SW480 (cell line): ENCODE measurements around the gene AMOT.
A peak's percentile ranks its signal among the peaks of the same experiment; 100 is the strongest.

Source experiments
- DNase-seq: peaks from one replicate; pipeline ENCODE4 v3.0.0-alpha.2; 2016; ENCODE audit warnings: low spot score

Gene AMOT

DNA sequence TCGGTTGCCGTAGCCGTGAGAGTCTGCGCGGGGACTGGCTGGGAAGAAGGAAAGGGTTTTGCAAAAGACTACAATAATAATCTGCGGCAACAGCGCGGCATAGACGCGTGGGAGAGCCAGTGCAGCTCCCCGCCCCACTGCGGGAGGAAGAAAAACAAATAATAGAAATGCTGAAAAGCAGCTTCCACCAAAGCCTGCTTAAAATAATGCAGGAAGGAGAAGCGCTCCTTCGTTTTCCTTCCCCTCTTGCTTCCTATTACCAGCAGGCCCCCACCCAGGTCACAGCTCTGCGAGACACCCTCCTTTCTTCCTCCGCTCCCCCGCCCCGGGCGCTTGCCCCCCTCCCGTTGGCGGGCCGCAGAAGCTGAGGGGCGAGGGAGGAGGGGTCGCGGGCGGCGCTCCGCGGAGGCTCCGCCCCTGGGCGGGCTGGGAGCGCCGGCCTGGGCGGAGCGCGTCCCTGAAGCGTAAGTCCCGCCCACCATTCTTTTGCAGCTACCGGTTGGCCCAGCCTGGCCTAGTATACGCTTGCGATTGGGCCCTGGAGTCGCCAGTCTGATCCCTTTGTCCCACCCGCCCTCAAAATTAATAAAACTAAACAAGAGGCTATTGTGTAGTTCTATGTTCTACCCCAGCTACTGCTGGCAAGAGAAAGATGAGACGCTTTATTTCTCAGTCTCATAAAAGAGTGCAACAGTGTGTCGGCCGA is 636 bp upstream of the AMOT start:
- peak; percentile 93 for DNase-seq

DNA sequence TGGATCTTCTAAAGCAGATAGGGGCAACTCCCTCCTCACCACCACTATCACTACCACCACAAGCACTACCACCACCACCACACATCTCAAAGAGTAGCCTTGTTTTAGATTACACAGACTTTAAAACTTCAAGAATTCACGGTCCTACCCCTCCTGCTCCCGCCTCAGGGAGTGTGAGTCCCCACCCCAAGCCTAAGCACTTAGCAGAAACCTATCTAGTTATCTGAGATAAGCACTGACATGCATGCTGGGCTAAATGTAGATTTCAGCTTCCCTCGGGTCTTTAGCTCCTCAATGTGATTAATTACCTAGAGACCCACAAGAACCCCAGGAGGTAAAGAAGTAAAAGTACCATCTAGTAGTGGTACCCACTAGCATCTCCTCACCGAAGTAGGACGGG is 775 bp downstream of the AMOT start:
- DNase-seq = no peak

DNA sequence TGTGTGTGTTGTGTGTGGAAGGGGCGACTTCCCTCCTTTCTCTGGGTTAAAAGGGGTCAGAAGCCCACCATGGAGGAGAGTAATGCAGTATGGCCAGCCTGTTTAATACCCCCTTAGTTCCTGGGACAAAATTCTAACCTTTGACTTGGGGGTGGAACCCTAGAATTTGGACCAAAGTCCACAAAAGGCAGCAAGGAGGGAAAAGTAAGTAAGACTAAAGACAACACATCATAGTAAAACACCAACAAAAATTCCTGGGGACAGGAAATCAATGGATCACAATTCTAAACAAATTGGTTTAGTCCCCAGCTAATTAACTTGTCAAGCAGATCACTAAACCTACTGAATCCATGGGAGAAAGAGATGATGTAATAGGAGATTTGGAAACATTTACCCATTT is 3.1 kb downstream of the AMOT start:
- DNase-seq = no peak

DNA sequence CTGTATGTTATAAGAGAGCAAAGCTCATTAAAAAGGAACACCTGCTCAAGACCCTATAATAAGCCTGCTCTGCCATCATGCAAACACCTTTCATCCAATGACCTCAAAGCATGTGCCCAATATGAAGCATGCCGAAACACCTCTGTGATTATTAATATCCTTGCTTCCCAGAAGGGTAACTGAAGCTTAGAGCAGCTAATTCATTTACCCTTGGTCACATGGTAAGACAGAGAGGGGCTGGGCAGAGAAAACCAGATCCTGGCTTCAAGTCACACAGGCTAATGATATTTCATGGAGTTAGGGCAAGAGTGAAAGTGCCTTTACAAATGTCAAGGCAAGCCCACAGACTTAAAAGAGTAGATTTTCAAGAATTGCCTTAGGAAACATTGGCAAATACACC is 5.6 kb downstream of the AMOT start:
- DNase-seq = no peak

DNA sequence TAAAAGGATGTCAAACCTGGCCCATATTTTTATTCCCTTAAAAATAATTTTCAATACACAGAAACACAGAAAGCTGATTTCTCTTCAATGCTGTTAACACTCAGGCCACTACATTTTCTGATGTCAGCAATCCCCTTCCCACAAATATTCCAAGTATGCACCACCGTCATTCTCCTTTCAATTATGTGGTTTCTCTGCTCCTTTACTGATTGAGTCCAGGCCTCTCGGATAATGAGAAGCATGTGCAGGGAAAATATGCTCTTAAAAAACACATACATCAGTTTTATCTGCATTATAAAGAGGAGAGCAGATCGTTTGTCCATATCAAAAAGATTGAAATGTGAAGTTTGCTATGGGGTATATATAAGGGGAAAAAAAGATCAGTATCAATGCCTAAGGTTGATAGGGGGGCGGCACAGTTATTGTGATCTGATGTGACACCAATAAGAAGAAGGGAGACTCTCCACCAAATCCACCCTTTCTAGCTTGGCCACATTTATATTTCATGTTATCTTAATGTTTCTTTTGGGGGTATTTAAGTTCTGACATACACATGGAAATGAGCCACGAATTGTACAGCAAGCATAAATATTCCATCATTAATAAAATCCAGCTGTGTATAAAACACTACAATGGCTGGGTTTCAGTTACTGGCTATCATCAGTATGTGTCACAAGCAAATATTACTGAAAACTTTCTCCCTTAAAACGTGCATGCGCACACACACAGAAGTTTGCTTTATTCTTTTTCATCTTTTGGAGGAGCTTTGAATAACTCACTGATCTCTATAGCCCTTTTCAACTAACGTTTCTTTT is 6.4 kb downstream of the AMOT start:
- DNase-seq = peak; percentile 66

DNA sequence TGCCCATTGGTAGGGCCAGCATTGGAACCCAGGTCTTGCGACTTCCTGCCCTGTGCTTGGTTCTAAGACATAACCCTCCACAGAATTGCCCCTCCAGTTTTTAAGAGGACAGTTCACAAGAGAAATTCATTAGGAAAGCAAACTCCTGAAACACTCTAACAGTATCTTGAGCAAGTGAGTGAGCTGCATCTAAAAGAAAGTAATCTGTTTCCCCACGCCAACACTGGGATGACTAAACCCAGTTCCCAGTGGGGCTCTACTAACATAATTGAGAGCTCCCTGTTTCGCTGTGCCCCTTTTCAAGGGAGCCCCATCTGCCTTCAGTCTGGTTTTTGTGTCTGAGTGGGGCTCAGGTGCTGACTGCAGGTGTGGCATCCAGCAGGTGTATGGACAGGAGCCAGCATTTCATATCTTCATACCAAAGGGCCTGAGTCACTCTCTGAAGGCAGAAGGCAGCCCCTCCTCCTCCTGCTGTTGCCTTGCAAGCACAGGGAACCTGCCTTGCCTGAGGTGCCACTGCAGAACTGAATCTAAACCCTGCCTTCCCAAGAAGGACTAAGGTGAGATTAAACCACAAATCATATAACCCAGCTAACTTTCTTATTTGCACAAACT is 8.0 kb downstream of the AMOT start:
- peak; percentile 84 for DNase-seq

DNA sequence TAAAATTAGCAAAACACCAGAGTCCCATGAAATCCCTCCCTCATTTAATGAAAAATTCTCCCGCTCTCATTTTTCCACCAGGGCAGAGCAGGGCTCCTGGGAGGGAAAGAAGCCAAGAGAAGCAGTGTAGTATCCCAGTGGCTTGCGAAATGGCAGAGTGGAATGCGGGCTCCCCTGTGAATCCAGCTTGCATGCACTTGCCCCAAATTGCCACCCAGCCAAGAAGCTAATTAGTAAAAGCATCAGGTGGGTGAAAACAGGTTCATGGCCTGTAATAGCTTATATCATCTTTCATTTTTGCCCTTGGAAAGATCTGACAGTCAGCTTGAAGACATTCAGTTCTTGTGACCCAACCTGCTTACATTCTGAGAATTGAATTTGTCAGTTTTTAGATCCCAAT is 10.1 kb downstream of the AMOT start:
- DNase-seq = no peak

DNA sequence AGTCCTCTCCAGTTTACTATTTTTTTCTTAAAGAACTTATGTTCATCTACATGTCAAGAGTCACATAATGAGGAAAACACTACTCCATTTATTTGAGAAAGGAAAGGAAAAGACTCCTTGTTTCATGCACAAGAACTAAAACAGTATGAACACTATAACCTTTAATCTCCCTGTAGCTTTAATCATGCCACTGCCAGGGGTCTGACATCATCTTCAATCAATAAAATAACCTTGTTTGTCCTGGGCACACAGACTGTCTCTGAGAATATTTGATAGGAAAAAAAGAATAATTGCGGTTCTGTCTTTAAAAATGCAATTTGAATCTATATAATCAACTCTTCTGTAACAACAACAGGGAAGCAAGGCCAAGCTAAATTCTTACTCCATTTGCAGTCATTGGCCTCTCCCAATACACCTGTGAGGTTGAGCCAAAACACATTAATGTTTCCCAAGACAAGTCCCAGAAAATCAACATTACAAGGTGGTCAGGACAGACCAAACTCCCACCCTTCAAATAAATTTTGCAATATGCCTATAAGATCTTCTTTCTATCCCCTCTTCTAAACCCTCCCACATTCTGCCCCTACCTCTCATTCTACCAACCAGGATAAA is 13.2 kb downstream of the AMOT start:
- DNase-seq = no peak

DNA sequence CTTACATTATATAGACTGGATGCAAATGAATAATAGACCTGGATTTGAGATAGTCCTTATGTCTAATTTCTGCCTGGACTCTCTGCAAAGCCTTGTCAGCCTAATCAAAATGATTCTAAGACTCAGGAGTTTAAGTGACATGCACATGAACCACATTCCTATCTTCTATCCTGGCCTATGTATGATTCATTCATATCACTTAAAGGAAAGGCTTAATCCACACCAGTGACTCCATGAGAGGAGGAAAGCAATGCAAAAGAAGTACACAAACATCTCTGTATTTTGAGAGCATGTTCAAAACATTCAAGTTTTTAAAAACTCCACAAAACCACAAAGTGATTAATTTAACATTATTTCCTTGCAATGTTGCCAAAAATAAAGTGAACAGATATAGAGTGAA is 14.6 kb downstream of the AMOT start:
- DNase-seq = no peak

DNA sequence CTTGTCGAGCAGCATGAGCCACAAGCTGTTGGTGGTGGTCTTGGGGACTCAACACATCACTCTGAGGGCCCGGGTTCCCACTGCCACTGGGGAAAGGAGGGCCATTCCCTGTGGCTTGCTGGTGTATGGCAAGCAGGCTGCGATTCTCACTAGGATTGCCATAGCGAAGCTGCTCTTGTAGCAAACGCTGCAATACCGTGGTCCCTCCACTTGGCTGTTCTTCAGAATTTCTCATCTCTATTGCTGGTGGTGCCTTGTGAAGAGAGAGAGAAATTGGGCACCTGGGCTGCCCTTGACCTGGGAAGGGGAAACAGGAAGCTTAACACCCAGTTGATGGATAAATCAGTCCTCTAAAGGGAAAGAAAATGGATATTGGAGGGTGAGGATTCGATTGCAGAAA is 17.7 kb downstream of the AMOT start:
- no peak for DNase-seq

DNA sequence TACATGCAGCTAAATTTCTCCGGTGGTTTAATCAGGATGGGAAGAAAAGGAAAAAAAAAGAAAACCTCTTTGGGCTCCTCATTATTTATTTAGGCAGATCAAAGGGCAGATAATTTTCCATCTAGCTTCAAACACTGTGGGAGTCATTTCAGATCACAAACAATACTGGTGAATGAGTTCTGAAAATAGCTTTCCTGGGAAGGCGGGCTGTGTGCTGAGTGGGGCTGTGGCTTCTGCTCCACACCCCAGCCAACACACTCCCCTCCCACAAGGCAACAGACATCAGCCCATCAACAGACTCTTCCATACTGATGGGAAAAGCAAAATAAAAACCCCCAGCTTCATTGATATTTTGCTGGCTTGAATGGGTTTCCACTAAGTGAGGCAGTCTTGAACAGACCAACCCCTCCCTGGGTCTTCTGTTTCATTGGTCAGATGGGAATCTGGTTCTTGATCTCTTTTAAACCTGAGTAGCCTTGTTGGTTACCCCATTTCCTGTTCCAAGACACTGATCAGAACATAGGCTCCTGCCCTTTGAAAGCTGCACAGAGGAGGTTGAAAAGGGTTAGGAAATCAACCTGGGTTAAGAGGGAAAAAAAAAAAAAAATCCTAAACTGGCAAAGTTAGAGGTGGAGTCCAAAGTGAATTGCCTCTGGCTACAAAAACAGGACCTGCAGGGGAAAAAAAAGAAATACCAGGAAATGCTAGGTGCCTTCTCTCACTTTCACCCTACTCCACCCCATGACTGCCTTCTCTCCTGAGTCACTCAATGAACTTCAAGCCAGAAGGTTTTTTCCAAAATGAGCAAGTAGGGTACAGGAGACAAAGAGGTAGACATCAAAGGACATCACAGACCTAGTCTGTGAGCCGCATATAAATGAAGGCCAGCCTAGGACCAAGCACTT is 20.0 kb downstream of the AMOT start:
- peak; percentile 71 for DNase-seq

DNA sequence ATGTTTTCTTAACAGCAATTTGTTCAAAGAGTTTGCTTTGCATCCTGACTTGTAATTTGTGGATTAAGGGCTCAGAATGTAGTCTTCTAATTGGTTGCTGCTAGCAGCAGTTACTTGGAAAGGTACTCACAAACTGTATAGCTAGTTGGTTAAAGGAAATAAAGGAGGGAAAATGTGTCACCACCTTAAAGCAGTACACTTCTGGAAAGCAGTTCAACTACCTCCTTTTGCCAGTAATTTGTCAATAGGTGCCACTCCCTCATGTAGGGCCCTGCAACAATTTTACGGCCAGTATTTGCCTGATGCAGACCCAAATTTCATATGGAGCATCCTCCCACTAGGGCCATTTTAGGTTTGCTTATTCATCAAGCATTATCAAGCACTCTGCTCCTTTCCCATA is 20.8 kb downstream of the AMOT start:
- no peak for DNase-seq

DNA sequence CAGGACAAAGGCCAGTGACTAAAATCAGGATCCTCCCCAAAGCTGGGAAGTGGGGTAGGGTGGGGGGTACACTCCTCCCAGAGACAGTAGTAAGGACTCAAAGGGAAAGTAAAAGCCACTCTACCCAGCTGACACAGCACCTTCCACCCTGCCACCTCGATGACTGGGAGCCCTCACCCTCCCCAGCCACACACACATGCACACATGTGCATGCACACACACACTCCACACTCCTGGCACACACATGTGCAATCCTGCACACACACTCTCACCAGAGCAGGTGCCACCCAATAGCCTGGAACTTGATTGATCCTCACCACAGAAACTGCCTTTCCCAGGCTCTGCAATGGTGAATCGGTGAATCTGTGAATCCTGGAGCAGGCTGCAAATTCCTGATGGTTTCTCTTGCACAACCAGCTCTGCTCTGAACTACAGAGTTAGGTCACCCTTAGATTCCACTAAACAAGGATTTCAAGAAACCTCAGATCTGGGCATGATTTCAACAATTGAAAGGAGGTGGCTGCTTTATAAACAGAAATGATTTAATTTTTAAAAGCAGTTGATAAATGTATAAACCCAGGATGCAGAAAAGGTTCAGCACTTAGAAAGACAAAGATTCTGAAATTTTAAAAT is 21.5 kb downstream of the AMOT start:
- DNase-seq = peak; percentile 20

DNA sequence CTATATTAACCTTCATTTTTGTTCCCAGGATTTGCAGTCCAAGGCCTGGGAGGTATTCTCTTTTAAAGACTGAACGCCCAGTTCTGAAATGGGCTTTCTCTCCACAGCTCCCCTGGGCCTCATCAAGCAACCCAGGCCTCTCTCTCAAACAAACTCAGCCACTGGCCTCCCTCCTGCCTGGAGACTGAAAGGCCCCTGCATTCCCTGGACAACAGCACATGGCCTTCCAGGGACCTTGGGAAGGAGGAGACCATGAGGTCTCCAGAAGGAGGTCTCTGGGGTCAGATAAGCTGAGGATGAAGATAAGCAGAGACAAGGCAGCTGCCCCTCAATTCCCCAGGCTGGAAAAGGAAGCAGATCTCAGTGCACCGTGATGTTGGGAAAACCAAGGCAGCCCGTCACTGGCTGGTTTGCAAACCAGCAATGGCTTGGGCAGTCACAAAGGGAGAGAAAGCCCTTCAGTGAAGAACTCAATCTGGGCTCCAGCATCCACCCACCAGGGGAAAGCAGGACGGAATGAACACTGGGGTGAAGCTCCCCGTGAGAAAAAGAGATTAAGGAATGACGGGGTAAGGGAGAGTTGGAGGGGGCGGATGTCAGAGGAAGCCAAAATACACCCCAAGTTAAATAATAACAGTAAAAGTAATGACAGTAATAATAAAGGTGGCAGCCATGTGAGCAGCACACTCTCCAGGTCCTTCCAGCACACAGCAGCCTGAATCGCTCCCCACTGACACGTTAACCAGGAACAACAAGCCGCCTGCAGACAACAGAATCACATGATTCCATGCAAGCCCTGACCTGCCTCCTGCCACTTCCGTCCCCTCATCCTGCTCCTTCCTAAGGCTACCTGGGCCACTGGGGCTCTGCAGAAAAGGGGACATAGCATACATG is 22.3 kb downstream of the AMOT start:
- DNase-seq = peak; percentile 39

DNA sequence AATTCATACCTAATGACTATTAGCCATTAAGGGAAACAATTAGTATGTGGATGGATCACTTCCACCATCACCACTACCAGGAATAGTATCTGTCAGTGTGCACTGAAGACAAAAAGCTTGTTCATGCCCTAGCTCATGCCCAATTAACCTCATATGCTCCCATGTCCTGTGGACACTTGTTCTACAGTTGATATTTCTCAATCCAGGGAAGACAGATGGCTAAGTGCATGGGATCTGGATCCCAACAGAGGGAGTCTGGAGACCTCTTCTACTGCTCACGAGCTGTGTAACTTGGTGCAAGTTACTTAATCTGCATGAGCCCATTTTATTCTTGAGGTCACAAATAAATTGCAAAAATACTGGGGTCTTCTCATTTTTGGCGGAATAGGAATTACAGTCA is 23.7 kb downstream of the AMOT start:
- DNase-seq = no peak

DNA sequence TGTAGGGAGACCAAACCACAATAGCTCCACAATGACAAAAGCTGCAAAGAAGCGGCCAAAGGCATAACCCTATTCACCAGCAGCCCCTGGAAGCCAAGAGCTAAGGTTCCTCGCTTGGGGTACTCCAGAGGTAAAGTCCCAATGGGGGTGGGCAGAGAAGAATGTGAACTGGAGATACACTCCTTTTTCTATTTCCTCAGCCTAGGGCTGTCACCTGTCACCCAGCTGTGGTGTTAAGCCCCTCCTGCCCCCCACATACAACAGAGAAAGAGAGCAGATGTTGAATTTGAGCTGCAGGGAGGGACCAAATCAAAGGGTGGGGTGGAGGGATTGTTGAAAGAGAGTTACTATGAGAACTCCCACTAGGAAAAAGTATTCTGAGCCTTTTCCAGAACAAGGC is 26.1 kb downstream of the AMOT start:
- no peak for DNase-seq

DNA sequence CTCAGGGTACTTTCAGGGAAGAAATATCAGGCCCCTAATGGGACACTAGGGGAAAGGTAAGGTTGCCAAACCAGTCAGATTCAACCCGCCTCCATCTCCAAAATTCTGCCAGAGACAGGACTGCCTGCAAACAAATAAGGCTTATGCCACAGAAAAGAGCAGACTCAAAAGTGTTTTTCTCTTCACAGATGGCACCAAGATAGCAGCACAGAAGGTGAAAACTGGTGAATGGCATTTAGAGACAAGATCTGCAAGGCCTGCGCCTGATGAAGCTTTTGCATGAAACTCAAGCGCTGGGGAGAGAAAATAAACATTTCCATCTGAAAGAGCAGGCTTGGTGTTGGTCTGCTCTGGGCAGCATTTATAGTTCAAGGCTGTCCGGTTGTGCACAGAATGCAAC is 27.9 kb downstream of the AMOT start:
- DNase-seq = no peak

DNA sequence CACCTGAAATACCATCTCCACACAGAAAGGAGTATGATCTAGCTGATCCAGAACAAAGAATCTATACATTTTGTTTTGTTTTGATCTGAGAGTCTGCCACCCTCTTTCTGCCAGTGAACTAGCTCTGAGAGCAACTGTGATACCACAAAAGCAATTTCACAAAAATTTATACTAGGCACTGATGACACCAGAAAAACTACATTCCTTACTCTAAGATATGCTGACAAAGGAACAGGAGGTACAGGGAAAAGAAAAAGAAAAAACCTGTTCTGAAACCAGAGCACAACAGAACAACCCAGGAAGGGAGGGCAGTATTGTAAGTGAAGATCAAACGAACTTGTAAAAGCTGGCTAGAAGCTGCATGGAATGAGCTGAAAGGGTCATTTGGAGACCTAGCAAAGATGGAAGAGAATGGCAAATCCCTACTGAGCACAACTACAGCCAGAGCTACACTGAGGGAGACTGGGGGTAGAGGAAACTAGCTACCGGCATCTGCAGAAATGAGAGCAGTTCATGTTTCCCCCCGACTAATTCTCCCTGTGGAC is 31.9 kb downstream of the AMOT start:
- no peak for DNase-seq

DNA sequence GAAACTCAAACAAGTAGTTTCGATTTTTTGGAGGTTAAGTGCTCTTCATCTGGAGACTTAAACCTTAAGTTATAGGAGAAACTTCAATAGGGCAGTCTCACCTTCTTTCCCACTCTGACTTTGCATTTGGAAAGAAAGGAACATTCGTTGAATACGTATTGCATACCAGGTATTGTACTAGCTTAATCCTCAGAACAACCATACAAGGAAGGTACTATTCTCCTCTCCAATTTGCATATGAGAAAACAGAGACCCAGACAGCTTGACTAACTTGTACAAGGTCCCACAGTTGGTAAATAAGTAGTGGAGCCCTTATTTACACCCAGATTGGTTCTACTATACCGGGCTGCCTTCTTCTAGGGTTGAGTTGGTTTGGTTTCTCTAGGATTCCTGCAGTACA is 32.6 kb downstream of the AMOT start:
- DNase-seq = no peak

DNA sequence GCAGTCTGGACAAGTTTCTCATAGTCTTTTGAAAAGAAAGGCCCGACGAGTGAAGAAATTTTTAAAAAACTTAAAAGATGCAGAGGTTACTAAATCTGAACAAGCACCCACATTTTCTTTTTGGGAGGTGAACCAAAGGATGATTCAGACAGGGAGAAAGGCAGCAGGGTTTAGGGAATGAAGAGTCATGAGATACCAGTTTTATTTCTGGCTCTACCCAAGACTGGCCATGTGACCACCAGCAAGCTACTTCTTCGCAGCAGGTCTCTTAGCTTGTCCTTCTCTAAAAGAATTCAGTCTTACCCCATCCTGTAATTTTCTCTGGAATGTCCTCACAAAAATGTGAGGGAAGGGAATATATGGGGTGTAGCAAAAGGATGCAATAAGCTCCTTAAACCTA is 37.6 kb downstream of the AMOT start:
- DNase-seq = no peak
